ENCODE data around the gene NMRAL1. TPM values are rescaled to one million over a fixed set of nuclear protein-coding genes. Genes with fewer than 3 reads are reported as not detected.

Gene NMRAL1
- polyA plus RNA-seq, 1 of the 3 experiments (the other 2 are of a cell fraction) = 99.9 TPM

DNA sequence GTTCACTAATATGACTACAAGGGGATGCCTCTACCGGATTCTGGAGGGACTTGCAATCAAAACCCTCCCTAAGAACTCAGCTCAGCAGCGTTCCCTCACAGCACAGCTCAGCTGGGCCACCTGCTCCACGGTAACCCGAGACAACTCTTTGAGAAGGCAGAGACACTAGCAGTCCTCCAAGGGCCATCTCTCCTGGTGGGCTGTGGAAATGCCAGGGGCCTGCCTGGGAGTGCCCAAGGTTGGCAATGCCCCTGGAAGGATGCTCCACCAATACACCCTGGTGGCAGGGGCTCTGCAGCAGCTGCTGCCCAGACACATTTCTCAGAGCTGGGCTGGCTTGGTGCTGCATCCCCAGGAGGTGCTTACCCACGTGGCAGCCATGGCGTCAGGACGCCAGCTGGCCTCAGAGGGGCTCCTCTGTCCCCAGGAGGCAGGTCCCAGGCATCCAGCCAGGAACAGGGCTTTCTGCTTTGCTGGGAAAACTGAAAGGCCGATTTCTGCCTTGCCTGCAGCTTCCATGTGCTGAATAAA is 47.7 kb upstream of the NMRAL1 start:
- TF ChIP-seq SMC3 (IDR thresholded peaks at IDR 0.05; ENCODE audit: low read depth, low read length) (no peak), MXI1 (IDR thresholded peaks at IDR 0.05; ENCODE audit: low read depth, low read length) (peak; percentile 92)
- no peaks in the 10 kb centered on the region for H3K9me2 ChIP-seq
- no peaks in the 10 kb centered on the region for H3K36me3 ChIP-seq (replicated peaks in 1 of 2; ENCODE audit: control insufficient read depth in 1 of 2, insufficient read depth in 2 of 2, low read length in 1 of 2)
- peaks cover 8% of the 10 kb centered on the region; the same call in 1 of the 2 replicates for H3K79me2 ChIP-seq (ENCODE audit: insufficient read depth)
- H3K9me3 ChIP-seq = no peaks in the 10 kb centered on the region
- peak; percentile 73 for DNase-seq
- ChIA-PET POLR2A (interaction anchor here (1.4 to 1.5 kb wide), 2 partner anchors 14 to 17 kb away, joined by 3 to 6 read pairs; partner anchors contain the start of gene CDIP1), CTCF (interaction anchor here (0.9 to 3.7 kb wide), 5 partner anchors 15 to 434 kb away, joined by 3 to 15 read pairs (median 5); partner anchors contain the start of gene MGRN1)
- no peak overlapping the region for H3K4me3 ChIP-seq (ENCODE audit: low read depth in 2 of 2, low read length in 1 of 2)
- no peak overlapping the region for H3K4me2 ChIP-seq
- no peaks in the 10 kb centered on the region for H3K27me3 ChIP-seq (ENCODE audit: insufficient read depth)
- no peak overlapping the region for H2AFZ ChIP-seq (ENCODE audit: low read depth)
- 81% methylated on average over 3 of the region's 8 CpGs for WGBS (ENCODE audit: low lambda C conversion rate)
- H3K27ac ChIP-seq (ENCODE audit: low read depth in 2 of 2, low read length in 1 of 2) = peak overlapping the region in 1 of 2 experiments; percentile 65; a peak in 2 of 4 replicates
- H3K9ac ChIP-seq = no peak overlapping the region
- no peaks in the 10 kb centered on the region for H3F3A ChIP-seq (replicated peaks; ENCODE audit: insufficient read depth)
- H4K20me1 ChIP-seq (ENCODE audit: insufficient read depth) = peaks cover 10% of the 10 kb centered on the region; the same call in 1 of the 2 replicates
- H3K4me1 ChIP-seq (ENCODE audit: control insufficient read depth in 1 of 2, insufficient read depth in 2 of 2, low read depth in 1 of 2, low read length in 1 of 2) = peaks cover 0 to 20% of the 10 kb centered on the region in 2 experiments; a peak in 1 of 4 replicates

DNA sequence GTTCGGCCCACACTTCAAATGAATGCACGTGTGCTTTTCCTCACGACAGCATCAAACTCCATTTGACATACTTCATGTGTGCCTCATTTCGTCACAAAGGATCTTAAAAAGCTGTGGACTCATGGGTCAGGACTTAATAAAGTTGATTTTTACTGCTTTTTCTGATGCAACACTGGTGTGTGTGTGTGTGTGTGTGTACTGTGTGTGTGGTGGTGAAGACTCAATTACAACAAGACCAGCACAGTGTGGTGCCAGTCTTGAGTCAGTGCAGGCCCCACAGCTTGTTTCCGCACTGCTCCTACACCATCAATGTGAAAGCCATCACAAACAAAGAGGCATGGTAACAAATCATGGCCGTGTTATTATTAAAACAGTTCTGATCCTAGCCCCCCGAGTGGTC is 46.5 kb upstream of the NMRAL1 start:
- Histone ChIP-seq H3K9me2 (no peaks in the 10 kb centered on the region), H3K4me3 (ENCODE audit: low read depth in 2 of 2, low read length in 1 of 2) (no peak overlapping the region), H2AFZ (ENCODE audit: low read depth) (no peak overlapping the region), H4K20me1 (ENCODE audit: insufficient read depth) (peaks cover 10% of the 10 kb centered on the region; the same call in 1 of the 2 replicates), H3K4me1 (ENCODE audit: control insufficient read depth in 1 of 2, insufficient read depth in 2 of 2, low read depth in 1 of 2, low read length in 1 of 2) (peaks cover 0 to 20% of the 10 kb centered on the region in 2 experiments; a peak in 1 of 4 replicates), H3K27ac (ENCODE audit: low read depth in 2 of 2, low read length in 1 of 2) (no peak overlapping the region), H3F3A (replicated peaks; ENCODE audit: insufficient read depth) (no peaks in the 10 kb centered on the region), H3K9ac (no peak overlapping the region), H3K36me3 (replicated peaks in 1 of 2; ENCODE audit: control insufficient read depth in 1 of 2, insufficient read depth in 2 of 2, low read length in 1 of 2) (peaks cover 0 to 5% of the 10 kb centered on the region in 2 experiments), H3K4me2 (no peak overlapping the region), H3K79me2 (ENCODE audit: insufficient read depth) (peaks cover 14% of the 10 kb centered on the region; the same call in 1 of the 2 replicates), H3K27me3 (ENCODE audit: insufficient read depth) (no peaks in the 10 kb centered on the region), H3K9me3 (no peaks in the 10 kb centered on the region)
- POLR2A ChIA-PET = interaction anchor here (1.4 kb wide), 1 partner anchor 13 kb away, joined by 3 read pairs; no protein-coding TSS in a partner anchor
- DNase-seq = no peak
- CTCF ChIA-PET = interaction anchor here (0.6 to 3.7 kb wide), 4 partner anchors 14 to 129 kb away, joined by 3 to 15 read pairs (median 4); no protein-coding TSS in a partner anchor
- 93% methylated on average over 7 of the region's 7 CpGs for WGBS (ENCODE audit: low lambda C conversion rate)
- TF ChIP-seq, protein P1, sequence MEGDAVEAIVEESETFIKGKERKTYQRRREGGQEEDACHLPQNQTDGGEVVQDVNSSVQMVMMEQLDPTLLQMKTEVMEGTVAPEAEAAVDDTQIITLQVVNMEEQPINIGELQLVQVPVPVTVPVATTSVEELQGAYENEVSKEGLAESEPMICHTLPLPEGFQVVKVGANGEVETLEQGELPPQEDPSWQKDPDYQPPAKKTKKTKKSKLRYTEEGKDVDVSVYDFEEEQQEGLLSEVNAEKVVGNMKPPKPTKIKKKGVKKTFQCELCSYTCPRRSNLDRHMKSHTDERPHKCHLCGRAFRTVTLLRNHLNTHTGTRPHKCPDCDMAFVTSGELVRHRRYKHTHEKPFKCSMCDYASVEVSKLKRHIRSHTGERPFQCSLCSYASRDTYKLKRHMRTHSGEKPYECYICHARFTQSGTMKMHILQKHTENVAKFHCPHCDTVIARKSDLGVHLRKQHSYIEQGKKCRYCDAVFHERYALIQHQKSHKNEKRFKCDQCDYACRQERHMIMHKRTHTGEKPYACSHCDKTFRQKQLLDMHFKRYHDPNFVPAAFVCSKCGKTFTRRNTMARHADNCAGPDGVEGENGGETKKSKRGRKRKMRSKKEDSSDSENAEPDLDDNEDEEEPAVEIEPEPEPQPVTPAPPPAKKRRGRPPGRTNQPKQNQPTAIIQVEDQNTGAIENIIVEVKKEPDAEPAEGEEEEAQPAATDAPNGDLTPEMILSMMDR (IDR thresholded peaks at IDR 0.05) = no peak
- TF ChIP-seq, protein P2, sequence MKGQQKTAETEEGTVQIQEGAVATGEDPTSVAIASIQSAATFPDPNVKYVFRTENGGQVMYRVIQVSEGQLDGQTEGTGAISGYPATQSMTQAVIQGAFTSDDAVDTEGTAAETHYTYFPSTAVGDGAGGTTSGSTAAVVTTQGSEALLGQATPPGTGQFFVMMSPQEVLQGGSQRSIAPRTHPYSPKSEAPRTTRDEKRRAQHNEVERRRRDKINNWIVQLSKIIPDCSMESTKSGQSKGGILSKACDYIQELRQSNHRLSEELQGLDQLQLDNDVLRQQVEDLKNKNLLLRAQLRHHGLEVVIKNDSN (IDR thresholded peaks at IDR 0.05; ENCODE audit: borderline replicate concordance, low read depth) = no peak
- TF ChIP-seq CHD2 (IDR thresholded peaks at IDR 0.05; ENCODE audit: low read length, partially characterized antibody) (no peak), EZH2phosphoT487 (IDR thresholded peaks at IDR 0.05; ENCODE audit: borderline replicate concordance, low read depth) (no peak), EP300 (IDR thresholded peaks at IDR 0.05; ENCODE audit: borderline replicate concordance in 1 of 2, low read depth in 1 of 2, low read length in 1 of 2) (no peak), NFIC (IDR thresholded peaks at IDR 0.05; ENCODE audit: borderline replicate concordance) (no peak), TCF12 (IDR thresholded peaks at IDR 0.05) (no peak), RXRA (IDR thresholded peaks at IDR 0.05; ENCODE audit: borderline replicate concordance, low read depth) (no peak), SIN3A (IDR thresholded peaks at IDR 0.05; ENCODE audit: borderline replicate concordance, low read depth, low read length) (no peak), ELF1 (IDR thresholded peaks at IDR 0.05) (no peak), NRF1 (IDR thresholded peaks at IDR 0.05; ENCODE audit: low read depth, low read length) (no peak), POLR2AphosphoS5 (IDR thresholded peaks at IDR 0.05; ENCODE audit: low read depth, low read length) (no peak)
- TF ChIP-seq, protein P3, sequence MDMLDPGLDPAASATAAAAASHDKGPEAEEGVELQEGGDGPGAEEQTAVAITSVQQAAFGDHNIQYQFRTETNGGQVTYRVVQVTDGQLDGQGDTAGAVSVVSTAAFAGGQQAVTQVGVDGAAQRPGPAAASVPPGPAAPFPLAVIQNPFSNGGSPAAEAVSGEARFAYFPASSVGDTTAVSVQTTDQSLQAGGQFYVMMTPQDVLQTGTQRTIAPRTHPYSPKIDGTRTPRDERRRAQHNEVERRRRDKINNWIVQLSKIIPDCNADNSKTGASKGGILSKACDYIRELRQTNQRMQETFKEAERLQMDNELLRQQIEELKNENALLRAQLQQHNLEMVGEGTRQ (IDR thresholded peaks at IDR 0.05; ENCODE audit: borderline replicate concordance, low read depth, low read length) = no peak
- TF ChIP-seq, protein P4, sequence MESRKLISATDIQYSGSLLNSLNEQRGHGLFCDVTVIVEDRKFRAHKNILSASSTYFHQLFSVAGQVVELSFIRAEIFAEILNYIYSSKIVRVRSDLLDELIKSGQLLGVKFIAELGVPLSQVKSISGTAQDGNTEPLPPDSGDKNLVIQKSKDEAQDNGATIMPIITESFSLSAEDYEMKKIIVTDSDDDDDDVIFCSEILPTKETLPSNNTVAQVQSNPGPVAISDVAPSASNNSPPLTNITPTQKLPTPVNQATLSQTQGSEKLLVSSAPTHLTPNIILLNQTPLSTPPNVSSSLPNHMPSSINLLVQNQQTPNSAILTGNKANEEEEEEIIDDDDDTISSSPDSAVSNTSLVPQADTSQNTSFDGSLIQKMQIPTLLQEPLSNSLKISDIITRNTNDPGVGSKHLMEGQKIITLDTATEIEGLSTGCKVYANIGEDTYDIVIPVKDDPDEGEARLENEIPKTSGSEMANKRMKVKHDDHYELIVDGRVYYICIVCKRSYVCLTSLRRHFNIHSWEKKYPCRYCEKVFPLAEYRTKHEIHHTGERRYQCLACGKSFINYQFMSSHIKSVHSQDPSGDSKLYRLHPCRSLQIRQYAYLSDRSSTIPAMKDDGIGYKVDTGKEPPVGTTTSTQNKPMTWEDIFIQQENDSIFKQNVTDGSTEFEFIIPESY (IDR thresholded peaks at IDR 0.05; ENCODE audit: borderline replicate concordance, low read depth) = no peak
- TF ChIP-seq, protein P5, sequence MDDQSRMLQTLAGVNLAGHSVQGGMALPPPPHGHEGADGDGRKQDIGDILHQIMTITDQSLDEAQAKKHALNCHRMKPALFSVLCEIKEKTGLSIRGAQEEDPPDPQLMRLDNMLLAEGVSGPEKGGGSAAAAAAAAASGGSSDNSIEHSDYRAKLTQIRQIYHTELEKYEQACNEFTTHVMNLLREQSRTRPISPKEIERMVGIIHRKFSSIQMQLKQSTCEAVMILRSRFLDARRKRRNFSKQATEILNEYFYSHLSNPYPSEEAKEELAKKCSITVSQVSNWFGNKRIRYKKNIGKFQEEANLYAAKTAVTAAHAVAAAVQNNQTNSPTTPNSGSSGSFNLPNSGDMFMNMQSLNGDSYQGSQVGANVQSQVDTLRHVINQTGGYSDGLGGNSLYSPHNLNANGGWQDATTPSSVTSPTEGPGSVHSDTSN (IDR thresholded peaks at IDR 0.05) = no peak
- TF ChIP-seq, protein P6, sequence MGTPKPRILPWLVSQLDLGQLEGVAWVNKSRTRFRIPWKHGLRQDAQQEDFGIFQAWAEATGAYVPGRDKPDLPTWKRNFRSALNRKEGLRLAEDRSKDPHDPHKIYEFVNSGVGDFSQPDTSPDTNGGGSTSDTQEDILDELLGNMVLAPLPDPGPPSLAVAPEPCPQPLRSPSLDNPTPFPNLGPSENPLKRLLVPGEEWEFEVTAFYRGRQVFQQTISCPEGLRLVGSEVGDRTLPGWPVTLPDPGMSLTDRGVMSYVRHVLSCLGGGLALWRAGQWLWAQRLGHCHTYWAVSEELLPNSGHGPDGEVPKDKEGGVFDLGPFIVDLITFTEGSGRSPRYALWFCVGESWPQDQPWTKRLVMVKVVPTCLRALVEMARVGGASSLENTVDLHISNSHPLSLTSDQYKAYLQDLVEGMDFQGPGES (IDR thresholded peaks at IDR 0.05; ENCODE audit: low read depth, low read length) = no peak
